Measurements from ENCODE around the gene FBXO42. TPM values are rescaled to one million over a fixed set of nuclear protein-coding genes. Genes with fewer than 3 reads are reported as not detected.

FBXO42 gene
- total RNA-seq (ENCODE audit: low replicate concordance): 16.5 and 18.6 TPM in 2 replicates

- peak; percentile 34 for TF ChIP-seq CTCF (IDR thresholded peaks at IDR 0.05; ENCODE audit: insufficient read depth, low read length)
- H3K4me3 ChIP-seq (ENCODE audit: low read depth, low read length): peak within 1 kb of the TSS; percentile 94
- peak; percentile 90 for DNase-seq (ENCODE audit: low read depth)
These were observed at the start of gene FBXO42 for GRCh38 chr1:16351994-16352841. FBXO42 (minus strand) TSS chr1:16352480; CDS start chr1:16315418, 37,062 bp downstream.

GRCh38 chr1:16398371-16398953 is 46.2 kb upstream of the FBXO42 start:
- H3K4me3 ChIP-seq (ENCODE audit: low read depth, low read length): no peak overlapping the region
- no peak for DNase-seq (ENCODE audit: low read depth)
- TF ChIP-seq CTCF (IDR thresholded peaks at IDR 0.05; ENCODE audit: insufficient read depth, low read length): no peak

- DNase-seq (ENCODE audit: low read depth): no peak
- H3K4me3 ChIP-seq (ENCODE audit: low read depth, low read length): no peak overlapping the region
- no peak for TF ChIP-seq CTCF (IDR thresholded peaks at IDR 0.05; ENCODE audit: insufficient read depth, low read length)
These were observed 44.8 kb upstream of the FBXO42 start for GRCh38 chr1:16397120-16397519.

- no peak overlapping the region for H3K4me3 ChIP-seq (ENCODE audit: low read depth, low read length)
- DNase-seq (ENCODE audit: low read depth): peak; percentile 87
- no peak for TF ChIP-seq CTCF (IDR thresholded peaks at IDR 0.05; ENCODE audit: insufficient read depth, low read length)
These were observed 44.3 kb upstream of the FBXO42 start for GRCh38 chr1:16396591-16396990.

GRCh38 chr1:16394977-16395376 is 42.7 kb upstream of the FBXO42 start:
- DNase-seq (ENCODE audit: low read depth): no peak
- no peak for TF ChIP-seq CTCF (IDR thresholded peaks at IDR 0.05; ENCODE audit: insufficient read depth, low read length)
- no peak overlapping the region for H3K4me3 ChIP-seq (ENCODE audit: low read depth, low read length)

- TF ChIP-seq CTCF (IDR thresholded peaks at IDR 0.05; ENCODE audit: insufficient read depth, low read length): no peak
- no peak overlapping the region for H3K4me3 ChIP-seq (ENCODE audit: low read depth, low read length)
- peak; percentile 20 for DNase-seq (ENCODE audit: low read depth)
These were observed 41.6 kb upstream of the FBXO42 start for GRCh38 chr1:16393570-16394521.

All from fibroblast of the aortic adventitia (primary cell).